Transverse colon (tissue), 3 donors: ENCODE results near the gene RGL4.

Experiments used
- CTCF ChIP-seq, 5 experiments: fragments of 200-600 bp in 3 of 5; fragments of 450-650 bp in 2 of 5; sonication (generic) in 3 of 5; IDR thresholded peaks; 1 replicate in 2 of 5; 2 replicates in 3 of 5; pipeline ENCODE4 v1.5.1; 2016 to 2017; ENCODE audit warnings: antibody characterized with exemption in 5 of 5, inconsistent platforms in 3 of 5, mild to moderate bottlenecking in 2 of 5, moderate library complexity in 1 of 5
- EP300 ChIP-seq: sonication (generic); formaldehyde crosslinking; IDR thresholded peaks from one replicate; pipeline ENCODE4 v1.6.1; 2017; ENCODE audit warnings: antibody characterized with exemption, low read depth

- TF ChIP-seq CTCF (IDR thresholded peaks at IDR 0.05) (no peak), EP300 (no peak)
These were observed 38.1 kb upstream of the RGL4 start for GRCh38 chr22:23652711-23653110.
